ENCODE measurements around the gene ACP5.
"Not testable (repeated sequence)": the region's sequence is repeated elsewhere in the genome, so short reads cannot be mapped to it uniquely, and the experiment has no call there.

The ACP5 gene

GRCh38 chr19:11577451-11578257 is at the start of gene ACP5:
Gene ACP5, minus strand, starts transcription at chr19:11577645. Its CDS starts 328 bp downstream, at chr19:11577317.
- no peak for DNase-seq (ENCODE audit: low read depth, low spot score)

GRCh38 chr19:11626252-11626651 is 48.8 kb upstream of the ACP5 start:
- DNase-seq (ENCODE audit: low read depth, low spot score), result no peak

- DNase-seq (ENCODE audit: low read depth, low spot score), result no peak
Measured at GRCh38 chr19:11624069-11624463, 46.6 kb upstream of the ACP5 start.

- DNase-seq (ENCODE audit: low read depth, low spot score), result not testable (repeated sequence)
Measured at GRCh38 chr19:11622401-11622800, 45.0 kb upstream of the ACP5 start.

- no peak for DNase-seq (ENCODE audit: low read depth, low spot score)
Measured at GRCh38 chr19:11620553-11620952, 43.1 kb upstream of the ACP5 start.

- no peak for DNase-seq (ENCODE audit: low read depth, low spot score)
Measured at GRCh38 chr19:11617180-11618062, 40.0 kb upstream of the ACP5 start.

GRCh38 chr19:11612816-11613511 is 35.5 kb upstream of the ACP5 start:
- no peak for DNase-seq (ENCODE audit: low read depth, low spot score)

- DNase-seq (ENCODE audit: low read depth, low spot score), result no peak
Measured at GRCh38 chr19:11611730-11612129, 34.3 kb upstream of the ACP5 start.

- no peak for DNase-seq (ENCODE audit: low read depth, low spot score)
Measured at GRCh38 chr19:11606484-11606883, 29.0 kb upstream of the ACP5 start.

GRCh38 chr19:11599704-11600103 is 22.3 kb upstream of the ACP5 start:
- DNase-seq (ENCODE audit: low read depth, low spot score), result not testable (repeated sequence)

GRCh38 chr19:11598746-11599145 is 21.3 kb upstream of the ACP5 start:
- no peak for DNase-seq (ENCODE audit: low read depth, low spot score)

GRCh38 chr19:11598103-11598483 is 20.6 kb upstream of the ACP5 start:
- no peak for DNase-seq (ENCODE audit: low read depth, low spot score)

- peak; percentile 94 for DNase-seq (ENCODE audit: low read depth, low spot score)
Measured at GRCh38 chr19:11597202-11598102, 20.0 kb upstream of the ACP5 start, which contains the start of gene ZNF627. Gene ZNF627, plus strand, starts transcription at chr19:11597483. Its CDS starts 145 bp downstream, at chr19:11597628.

- no peak for DNase-seq (ENCODE audit: low read depth, low spot score)
Measured at GRCh38 chr19:11596156-11596555, 18.7 kb upstream of the ACP5 start.

GRCh38 chr19:11594084-11594483 is 16.6 kb upstream of the ACP5 start:
- no peak for DNase-seq (ENCODE audit: low read depth, low spot score)

GRCh38 chr19:11587975-11588631 is 10.7 kb upstream of the ACP5 start:
- DNase-seq (ENCODE audit: low read depth, low spot score), result no peak

GRCh38 chr19:11587302-11587974 is 10.0 kb upstream of the ACP5 start:
- peak; percentile 61 for DNase-seq (ENCODE audit: low read depth, low spot score)

- DNase-seq (ENCODE audit: low read depth, low spot score), result no peak
Measured at GRCh38 chr19:11586331-11586730, 8.9 kb upstream of the ACP5 start.

- DNase-seq (ENCODE audit: low read depth, low spot score), result peak; percentile 19
Measured at GRCh38 chr19:11581740-11582139, 4.3 kb upstream of the ACP5 start.

GRCh38 chr19:11580116-11580515 is 2.7 kb upstream of the ACP5 start:
- DNase-seq (ENCODE audit: low read depth, low spot score), result no peak

Data from activated naive CD8-positive, alpha-beta T cell treated with anti-CD3 and anti-CD28 coated beads, Interleukin-2, amount 50 U/mL, for 16 hours (primary cell).